Measurements from ENCODE around the gene CLDN5.

CLDN5 gene

GRCh38 chr22:19506212-19506611 lies 18.0 kb downstream of the CLDN5 start:
- Histone ChIP-seq H3K36me3 (replicated peaks; ENCODE audit: insufficient read depth, low read length) (no peaks in the 10 kb centered on the region), H3K27me3 (replicated peaks; ENCODE audit: insufficient read depth, low read length) (no peaks in the 10 kb centered on the region), H3K9me2 (replicated peaks; ENCODE audit: insufficient read depth, low read length) (no peaks in the 10 kb centered on the region), H3K4me3 (ENCODE audit: low read length) (no peak overlapping the region), H3K9ac (ENCODE audit: low read length) (no peak overlapping the region), H2AFZ (ENCODE audit: low read length) (no peak overlapping the region), H3K4me1 (ENCODE audit: low read length) (no peaks in the 10 kb centered on the region), H4K20me1 (ENCODE audit: insufficient read depth, low read length) (no peaks in the 10 kb centered on the region), H3K79me2 (ENCODE audit: low read length) (no peaks in the 10 kb centered on the region), H3K27ac (ENCODE audit: low read length) (no peak overlapping the region), H3K9me3 (replicated peaks; ENCODE audit: insufficient read depth, low read length) (no peaks in the 10 kb centered on the region), H3F3A (ENCODE audit: insufficient read depth, low read length) (no peaks in the 10 kb centered on the region), H3K4me2 (ENCODE audit: low read depth, low read length) (no peak overlapping the region)
- TF ChIP-seq EZH2phosphoT487 (IDR thresholded peaks at IDR 0.05; ENCODE audit: low read length), result no peak
- TF ChIP-seq EZH2 (optimal IDR thresholded peaks at IDR 0.05; ENCODE audit: low read depth, low read length), result no peak
- TF ChIP-seq CTCF (IDR thresholded peaks at IDR 0.05; ENCODE audit: low read length), result no peak
- DNase-seq, result no peak

DNA sequence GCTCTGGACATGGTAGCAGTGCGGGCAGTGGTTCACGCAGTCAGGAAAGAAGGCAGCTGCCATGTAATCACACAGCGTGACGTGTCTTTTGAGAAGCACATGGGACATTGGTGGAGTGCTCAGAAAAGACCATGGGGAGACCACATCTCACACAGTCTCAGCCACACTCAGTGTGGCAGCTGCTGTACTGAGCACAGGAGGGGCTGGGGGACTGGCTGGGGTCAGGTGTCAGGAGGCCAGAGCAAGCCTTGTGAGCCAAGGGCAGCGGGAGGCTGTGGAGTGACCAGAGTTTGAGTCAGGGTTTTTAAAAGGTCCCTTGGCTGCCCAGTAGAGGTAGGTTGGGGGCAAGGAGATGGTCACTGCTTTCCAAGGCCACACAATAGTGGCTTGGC lies 18.5 kb downstream of the CLDN5 start:
- H3K4me3 ChIP-seq (ENCODE audit: low read length), result no peak overlapping the region
- no peak for DNase-seq
- H3K9me2 ChIP-seq (replicated peaks; ENCODE audit: insufficient read depth, low read length), result no peaks in the 10 kb centered on the region
- H3K9me3 ChIP-seq (replicated peaks; ENCODE audit: insufficient read depth, low read length), result no peaks in the 10 kb centered on the region
- no peak overlapping the region for H3K27ac ChIP-seq (ENCODE audit: low read length)
- H3K79me2 ChIP-seq (ENCODE audit: low read length), result no peaks in the 10 kb centered on the region
- H2AFZ ChIP-seq (ENCODE audit: low read length), result no peak overlapping the region
- no peaks in the 10 kb centered on the region for H3K36me3 ChIP-seq (replicated peaks; ENCODE audit: insufficient read depth, low read length)
- H3F3A ChIP-seq (ENCODE audit: insufficient read depth, low read length), result no peaks in the 10 kb centered on the region
- H3K4me1 ChIP-seq (ENCODE audit: low read length), result no peaks in the 10 kb centered on the region
- TF ChIP-seq EZH2 (optimal IDR thresholded peaks at IDR 0.05; ENCODE audit: low read depth, low read length), result no peak
- TF ChIP-seq EZH2phosphoT487 (IDR thresholded peaks at IDR 0.05; ENCODE audit: low read length), result no peak
- no peak for TF ChIP-seq CTCF (IDR thresholded peaks at IDR 0.05; ENCODE audit: low read length)
- H4K20me1 ChIP-seq (ENCODE audit: insufficient read depth, low read length), result no peaks in the 10 kb centered on the region
- H3K27me3 ChIP-seq (replicated peaks; ENCODE audit: insufficient read depth, low read length), result no peaks in the 10 kb centered on the region
- no peak overlapping the region for H3K9ac ChIP-seq (ENCODE audit: low read length)
- no peak overlapping the region for H3K4me2 ChIP-seq (ENCODE audit: low read depth, low read length)

- no peak overlapping the region for H3K4me2 ChIP-seq (ENCODE audit: low read depth, low read length)
Observed at GRCh38 chr22:19504900-19505734, 19.1 kb downstream of the CLDN5 start.

More at GRCh38 chr22:19504900-19505734, 19.1 kb downstream of the CLDN5 start:
- H3K79me2 ChIP-seq (ENCODE audit: low read length), result no peaks in the 10 kb centered on the region
- no peaks in the 10 kb centered on the region for H3K4me1 ChIP-seq (ENCODE audit: low read length)
- no peak overlapping the region for H2AFZ ChIP-seq (ENCODE audit: low read length)
- no peaks in the 10 kb centered on the region for H3K36me3 ChIP-seq (replicated peaks; ENCODE audit: insufficient read depth, low read length)
- no peaks in the 10 kb centered on the region for H4K20me1 ChIP-seq (ENCODE audit: insufficient read depth, low read length)
- no peak overlapping the region for H3K27ac ChIP-seq (ENCODE audit: low read length)
- DNase-seq, result no peak
- no peak overlapping the region for H3K4me3 ChIP-seq (ENCODE audit: low read length)
- no peaks in the 10 kb centered on the region for H3K9me2 ChIP-seq (replicated peaks; ENCODE audit: insufficient read depth, low read length)
- no peak overlapping the region for H3K9ac ChIP-seq (ENCODE audit: low read length)
- TF ChIP-seq EZH2 (optimal IDR thresholded peaks at IDR 0.05; ENCODE audit: low read depth, low read length) (no peak), CTCF (IDR thresholded peaks at IDR 0.05; ENCODE audit: low read length) (no peak), EZH2phosphoT487 (IDR thresholded peaks at IDR 0.05; ENCODE audit: low read length) (no peak)
- H3F3A ChIP-seq (ENCODE audit: insufficient read depth, low read length), result no peaks in the 10 kb centered on the region
- no peaks in the 10 kb centered on the region for H3K27me3 ChIP-seq (replicated peaks; ENCODE audit: insufficient read depth, low read length)
- H3K9me3 ChIP-seq (replicated peaks; ENCODE audit: insufficient read depth, low read length), result no peaks in the 10 kb centered on the region
